Measurements from ENCODE around the gene NFIC.

DNA sequence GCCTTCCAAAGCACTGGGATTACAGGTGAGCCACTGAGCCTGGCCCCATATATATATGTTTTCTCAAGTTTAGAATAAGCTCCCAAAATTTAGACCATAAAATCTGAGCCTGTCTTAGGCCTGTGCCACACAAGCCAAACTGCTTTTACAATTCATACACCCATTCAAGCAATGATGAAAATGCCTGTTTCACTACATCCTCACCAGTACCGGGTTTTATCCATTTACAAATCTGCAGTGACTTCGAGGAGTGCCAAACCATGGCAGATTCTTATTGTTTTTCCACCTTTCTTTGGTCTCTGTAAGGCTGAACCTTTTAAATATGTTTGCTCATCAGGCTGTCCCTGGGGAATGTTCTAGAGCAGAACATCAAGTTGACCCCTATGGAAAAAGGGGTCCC, 9.6 kb upstream of the NFIC start:
- no peak for TF ChIP-seq POLR2AphosphoS5 (IDR thresholded peaks at IDR 0.05)
- TF ChIP-seq CTCF (IDR thresholded peaks at IDR 0.05) = no peak
- no peak for TF ChIP-seq EP300 (IDR thresholded peaks at IDR 0.05)

Measured in gastroesophageal sphincter (tissue), 3 donors.